22Rv1 (cell line): ENCODE results near the gene GAGE12D.
"Not testable (repeated sequence)": the region's sequence is repeated elsewhere in the genome, so short reads cannot be mapped to it uniquely, and the experiment has no call there.

Source experiments
- CTCF ChIP-seq: fragments of 450-650 bp; IDR thresholded peaks from 2 replicates; pipeline ENCODE4 v1.5.1; 2017; ENCODE audit warnings: mild to moderate bottlenecking
- ZFX ChIP-seq: fragments of 450-650 bp; IDR thresholded peaks from 2 replicates; pipeline ENCODE4 v1.6.1; 2017; ENCODE audit warnings: antibody characterized with exemption, borderline replicate concordance

DNA sequence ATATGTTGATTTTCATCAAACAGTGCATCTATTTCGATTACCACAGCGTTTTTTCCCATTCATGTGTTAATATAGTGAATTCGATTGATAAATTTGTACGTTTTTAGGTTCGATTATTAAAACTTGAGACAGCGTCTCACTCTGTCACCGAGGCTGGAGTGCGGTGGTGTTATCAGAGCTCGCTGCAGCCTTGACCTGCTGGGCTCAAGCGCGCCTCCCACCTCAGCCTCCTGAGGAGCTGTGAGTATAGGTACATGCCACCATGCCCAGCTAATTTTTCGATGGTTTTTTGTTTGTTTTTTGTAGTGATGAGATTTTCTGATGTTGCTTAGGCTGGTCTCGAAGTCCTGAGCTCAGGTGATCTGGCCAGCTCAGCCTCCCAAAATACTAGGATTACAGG is 27.6 kb downstream of the GAGE12D start:
- not testable (repeated sequence) for TF ChIP-seq CTCF, ZFX
